GM19193 (cell line): ENCODE measurements around the gene DNAH1.

Experiments used
- POLR2A ChIP-seq: IDR thresholded peaks from 4 replicates; pipeline ENCODE4 v1.6.1; 2011; ENCODE audit not compliant: insufficient read depth, insufficient read length; ENCODE audit errors: extremely low read depth

DNAH1 gene

GRCh38 chr3:52440671-52441070, 124.6 kb downstream of the DNAH1 start:
- TF ChIP-seq POLR2A, result no peak

DNA sequence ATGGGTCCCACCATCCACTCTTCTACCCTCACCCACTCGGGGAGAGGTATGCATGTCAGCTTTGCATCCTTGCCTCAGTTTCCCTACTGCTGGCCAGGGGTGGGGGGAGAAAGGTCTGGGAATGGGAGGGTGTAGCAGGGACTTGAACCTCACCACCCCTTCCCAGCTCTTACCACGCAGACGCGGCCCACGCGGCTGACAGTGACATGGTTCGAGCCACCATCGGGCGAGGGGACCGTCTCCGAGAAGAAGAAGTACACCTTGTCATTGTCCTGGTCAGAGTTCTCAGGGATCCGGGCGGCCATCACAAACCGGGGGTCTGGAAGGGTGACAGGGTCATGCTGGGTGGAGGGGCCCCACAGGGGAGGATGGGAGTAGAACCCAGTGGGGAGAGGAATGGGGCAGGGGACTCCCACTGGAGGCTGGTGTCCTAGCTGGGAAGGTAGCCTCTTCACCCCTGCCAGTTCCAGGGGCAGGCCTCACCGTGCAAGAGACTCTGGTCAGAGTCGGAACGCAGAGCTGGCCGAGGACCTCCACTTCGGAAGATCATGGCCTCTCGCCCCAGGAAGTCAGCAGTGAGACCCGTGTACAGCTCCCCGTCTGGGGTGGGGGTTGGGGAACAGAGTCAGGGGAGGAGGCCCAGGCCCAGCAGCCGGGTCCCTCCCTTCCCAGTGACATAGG, 125.1 kb downstream of the DNAH1 start:
- no peak for TF ChIP-seq POLR2A

DNA sequence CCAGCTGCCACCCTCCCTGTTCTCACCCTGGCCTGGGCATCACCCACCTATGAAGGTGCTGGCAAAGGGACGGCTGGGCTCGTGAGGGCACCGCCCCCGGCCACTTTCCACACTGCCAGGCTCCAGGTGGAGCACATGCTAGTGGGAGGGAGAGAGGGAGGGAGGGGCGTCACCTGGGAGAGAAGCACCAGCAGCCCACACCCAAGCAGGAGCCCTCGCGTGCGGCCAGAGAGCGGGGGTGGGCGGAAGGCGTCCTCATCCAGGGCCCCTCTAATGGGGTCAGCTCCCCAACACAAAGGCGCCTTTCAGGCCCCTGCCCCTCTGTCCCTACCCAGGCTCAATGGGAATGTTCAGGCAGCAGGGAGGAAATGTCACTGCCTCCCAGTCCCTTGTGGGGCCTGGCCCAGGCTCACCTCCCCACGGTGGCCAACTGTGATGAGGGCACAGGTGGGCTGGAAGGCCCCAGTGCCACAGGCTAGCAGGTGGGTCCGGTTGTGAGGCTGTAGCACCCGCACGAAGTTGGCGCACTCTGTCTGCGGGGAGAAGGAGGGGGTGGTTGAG, 125.7 kb downstream of the DNAH1 start:
- TF ChIP-seq POLR2A, result no peak

DNA sequence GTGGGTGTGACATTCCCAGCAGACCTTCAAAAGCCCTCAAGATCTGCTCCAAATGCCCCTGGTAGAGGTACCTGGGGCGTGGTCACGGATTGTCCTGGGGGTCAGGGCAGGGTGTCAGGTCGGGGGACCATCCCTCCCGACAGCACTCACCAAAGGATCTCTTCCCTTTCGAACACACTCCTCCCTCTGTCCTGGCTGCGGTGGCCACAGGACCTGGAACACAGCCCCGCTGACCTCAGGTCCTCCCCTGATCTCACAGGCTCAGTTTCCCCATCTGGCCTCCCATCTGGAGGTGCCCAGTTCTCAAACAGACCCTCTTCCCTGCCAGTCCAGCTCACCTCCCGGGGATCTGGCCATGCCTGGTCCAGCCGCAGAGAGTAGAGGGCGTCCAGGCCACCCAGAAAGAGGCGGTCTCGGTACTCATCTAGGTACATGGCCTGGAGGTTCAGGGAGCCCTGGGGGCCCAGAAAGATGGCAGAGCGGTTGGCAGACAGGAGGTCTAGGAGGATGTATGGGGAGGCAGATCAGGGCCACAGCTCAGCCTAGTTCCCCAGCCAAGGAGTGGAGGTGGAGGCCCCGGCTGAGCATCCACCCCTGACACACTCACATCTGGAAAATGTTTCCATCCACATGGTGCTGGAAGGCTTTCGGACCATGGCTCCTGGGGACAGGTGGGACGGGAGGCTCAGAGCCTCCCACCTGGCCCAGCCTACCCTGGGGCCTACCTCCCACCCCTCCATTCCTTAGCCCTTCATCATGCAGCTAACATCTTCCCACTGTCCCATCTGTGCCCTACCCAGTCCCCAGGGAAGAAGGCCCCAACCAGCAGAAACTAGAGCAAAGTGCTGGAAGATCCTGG, 126.5 kb downstream of the DNAH1 start:
- no peak for TF ChIP-seq POLR2A

DNA sequence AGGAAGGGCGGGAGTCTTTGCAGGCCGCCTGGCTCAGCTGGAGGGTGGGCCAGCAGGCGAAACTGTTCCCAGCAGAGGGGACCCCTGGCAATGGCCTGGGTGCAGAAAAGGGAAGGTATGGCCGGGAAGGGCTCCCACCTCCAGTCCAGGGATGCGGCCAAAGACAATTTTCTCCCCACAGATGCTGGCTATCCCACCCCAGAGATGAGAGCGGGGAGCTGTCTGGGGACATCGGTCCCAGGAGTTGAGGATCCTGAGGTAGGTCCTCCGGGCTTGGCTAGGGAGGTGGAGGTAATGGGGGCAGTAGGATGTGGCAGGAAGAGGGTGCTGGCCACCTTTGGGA, 127.1 kb downstream of the DNAH1 start:
- TF ChIP-seq POLR2A, result no peak

DNA sequence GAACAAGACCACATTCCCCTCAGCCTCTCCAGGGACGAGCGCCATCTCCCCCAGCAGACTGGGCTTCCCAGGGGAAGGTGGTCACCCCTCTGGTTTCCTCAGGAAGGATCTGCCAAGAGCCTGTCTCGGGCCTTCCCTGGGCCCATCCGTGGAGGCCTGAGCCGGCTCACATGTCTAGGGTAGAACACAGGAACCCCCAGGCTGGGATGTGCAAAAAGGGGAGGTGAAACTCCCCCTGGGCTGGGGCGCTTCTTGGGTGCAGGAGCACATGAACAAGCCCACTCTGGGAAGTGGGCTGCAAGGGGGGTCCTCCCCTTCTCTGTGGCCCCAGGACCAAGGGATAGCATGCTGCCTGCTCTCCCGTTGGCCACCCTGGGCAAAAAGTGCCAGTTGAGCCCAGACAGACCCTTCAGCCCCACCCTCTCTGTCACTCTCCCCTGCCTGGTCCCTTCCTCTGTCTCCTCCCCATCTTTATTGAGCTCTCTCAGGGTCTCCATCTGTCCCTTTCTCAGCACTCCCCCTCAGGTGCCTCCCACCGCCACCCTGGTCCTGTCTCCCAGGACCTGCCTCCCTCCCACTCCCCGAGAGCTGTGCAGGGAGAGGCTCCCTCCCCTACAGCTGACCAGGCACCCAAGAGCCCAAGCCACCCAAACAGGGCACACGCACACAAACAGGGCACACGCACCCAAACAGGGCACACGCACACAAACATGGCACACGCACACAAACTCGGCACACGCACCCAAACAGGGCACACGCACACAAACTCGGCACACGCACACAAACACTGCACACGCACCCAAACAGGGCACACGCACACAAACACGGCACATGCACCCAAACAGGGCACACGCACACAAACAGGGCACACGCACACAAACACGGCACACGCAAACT, 127.9 kb downstream of the DNAH1 start:
- TF ChIP-seq POLR2A, result no peak

DNA sequence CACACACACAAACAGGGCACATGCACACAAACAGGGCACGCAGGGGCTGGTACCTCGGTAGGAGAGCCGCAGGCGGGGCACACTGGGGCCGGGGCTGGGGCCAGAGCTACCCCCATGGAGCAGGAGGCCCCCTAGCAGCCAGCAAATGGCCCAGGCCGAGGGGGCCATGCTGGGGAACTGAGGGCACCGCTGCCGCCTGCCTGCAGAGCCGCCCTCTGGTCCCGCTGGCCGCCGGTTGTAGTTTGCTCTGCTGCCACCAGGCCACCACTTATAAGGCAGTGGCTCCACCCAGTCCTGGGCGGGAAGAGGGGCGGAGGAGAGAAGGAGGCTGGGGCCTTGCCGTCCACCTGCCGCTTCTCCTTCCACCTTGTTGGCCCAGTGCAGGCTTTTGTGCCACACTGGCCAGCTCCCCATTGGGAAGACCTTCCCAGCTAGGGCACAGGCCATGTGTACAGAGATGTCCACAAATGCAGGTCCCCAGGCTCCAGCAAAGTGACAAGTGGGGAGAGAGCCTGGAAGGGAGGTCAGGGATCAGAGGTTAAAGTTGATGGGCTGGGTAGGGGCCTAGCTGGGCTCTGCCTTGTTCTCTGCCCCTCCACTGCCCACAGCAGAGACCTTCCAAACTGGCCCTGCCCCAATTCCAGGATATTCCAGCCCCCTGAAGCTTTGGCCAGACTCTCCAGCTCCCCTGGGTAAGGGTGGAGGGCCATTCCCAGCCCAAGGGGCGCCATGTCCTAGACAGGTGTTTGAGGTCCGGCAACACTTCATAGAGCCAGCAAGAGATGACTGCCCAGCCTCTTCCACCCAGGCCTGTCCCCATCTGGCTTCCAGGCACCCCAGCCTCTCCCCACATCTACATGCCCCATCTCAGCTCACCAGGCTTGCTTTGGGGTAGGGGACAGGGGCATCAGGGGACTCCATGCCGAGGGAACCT, 129.0 kb downstream of the DNAH1 start, which contains the start of gene SEMA3G:
Gene SEMA3G, minus strand, starts transcription at position 244 of the 934 bp plus-strand sequence. Its CDS starts 76 bp downstream, at position 168.
- no peak for TF ChIP-seq POLR2A

DNA sequence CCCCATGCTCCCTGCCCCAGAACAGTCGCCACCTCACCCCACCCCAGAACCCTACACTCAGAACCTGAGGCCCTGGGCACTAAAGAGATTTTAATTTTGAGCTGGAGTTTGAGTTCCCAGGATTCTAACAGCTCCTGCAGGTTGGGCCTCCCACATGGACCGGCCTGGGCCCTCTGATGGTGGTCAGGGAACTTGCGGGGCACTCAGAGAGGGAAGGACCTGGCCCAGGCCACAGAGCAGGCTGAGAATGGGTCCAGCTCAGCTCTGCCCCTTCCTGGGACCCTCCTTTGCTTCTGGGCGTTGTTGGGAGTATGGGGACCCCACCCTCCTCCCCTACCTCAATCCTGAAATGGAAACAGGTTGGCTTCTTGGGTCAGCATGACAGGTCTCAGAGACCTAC, 129.9 kb downstream of the DNAH1 start:
- TF ChIP-seq POLR2A, result no peak

DNA sequence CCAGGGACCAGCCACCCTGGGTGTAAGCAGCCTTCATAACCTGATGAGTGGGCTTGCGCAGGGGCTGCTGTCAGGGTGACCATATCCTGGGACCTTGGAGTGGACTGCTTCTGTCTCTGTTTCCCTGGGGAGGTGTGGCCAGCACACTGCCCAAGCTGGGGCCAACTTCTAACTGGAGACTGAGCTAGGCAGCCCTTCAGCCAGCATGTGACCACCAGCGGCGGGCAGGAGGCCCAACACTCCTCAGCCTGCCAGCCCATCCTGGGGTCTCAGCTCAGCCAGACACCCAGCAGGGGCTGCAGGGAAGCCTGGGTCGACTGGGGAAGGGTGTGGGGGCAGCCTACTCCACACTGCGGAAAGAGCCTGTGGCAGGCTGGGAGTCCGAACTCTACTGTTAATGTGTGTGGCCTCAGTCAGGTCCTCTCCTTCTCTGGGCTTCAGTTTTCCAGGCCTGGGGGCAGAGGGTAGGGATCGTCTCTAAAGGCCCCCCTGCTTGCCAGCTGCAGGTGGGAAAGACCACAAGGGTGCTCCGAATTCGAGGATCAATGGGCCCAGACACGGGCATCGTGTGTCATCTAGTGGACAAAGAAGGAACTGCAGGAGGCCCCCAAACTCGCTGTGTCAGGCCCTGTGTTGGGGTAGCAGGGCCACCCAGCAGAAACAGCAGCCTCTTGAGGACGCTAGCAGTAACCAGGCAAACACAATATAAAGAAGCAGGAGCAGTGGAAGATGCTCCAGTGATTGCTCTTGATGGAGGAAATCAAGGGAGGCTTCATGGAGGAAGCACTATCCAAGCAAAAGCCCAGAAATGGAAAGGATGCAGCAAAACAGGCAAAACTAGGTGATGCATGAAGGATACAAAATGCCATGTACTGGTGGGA, 130.8 kb downstream of the DNAH1 start:
- TF ChIP-seq POLR2A, result no peak

DNA sequence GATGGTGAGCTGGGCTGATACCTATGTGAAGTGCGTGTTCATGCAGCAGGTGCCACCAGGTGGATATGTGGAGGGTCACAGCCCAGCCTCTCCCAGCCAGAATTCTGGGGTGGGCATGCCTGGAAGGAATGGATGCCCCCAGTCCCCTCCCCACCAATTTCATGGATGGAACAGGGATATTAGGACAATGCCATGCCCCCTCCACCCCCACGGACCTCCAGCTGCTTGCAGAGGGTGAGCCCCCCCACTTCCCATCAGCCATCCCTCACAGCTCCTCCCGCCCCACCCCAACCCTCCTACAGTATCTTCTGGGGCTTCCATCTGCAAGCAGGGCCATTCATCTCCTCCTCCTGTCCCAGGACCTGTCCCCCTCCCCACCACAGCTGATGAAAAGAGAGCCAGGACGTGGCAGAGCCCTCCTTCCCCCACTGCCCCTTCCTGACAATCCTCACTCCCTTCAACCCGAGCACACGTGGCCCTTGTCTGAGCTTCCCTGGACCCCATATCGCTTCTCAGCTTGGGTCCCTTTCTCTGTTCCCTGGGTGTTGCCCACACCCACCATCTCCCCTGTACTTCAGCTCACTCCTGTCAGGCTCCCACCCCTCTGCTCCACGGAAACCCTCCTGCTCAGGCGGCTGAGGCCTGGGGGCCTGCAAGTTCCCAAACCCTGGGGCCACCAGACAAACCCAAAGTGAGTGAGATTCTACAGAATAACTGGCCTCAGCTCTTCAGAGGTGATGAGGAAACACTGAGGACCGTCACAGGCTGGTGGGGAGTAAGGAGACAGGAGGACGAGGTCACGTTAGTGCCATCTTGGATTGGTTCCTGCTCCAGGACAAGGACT, 131.6 kb downstream of the DNAH1 start:
- no peak for TF ChIP-seq POLR2A
